ENCODE results near the gene MYLK3. TPM values are rescaled to one million over a fixed set of nuclear protein-coding genes. Genes with fewer than 3 reads are reported as not detected.

The MYLK3 gene
- total RNA-seq, 1 experiment from 2014 or later, result 0.53 TPM

DNA sequence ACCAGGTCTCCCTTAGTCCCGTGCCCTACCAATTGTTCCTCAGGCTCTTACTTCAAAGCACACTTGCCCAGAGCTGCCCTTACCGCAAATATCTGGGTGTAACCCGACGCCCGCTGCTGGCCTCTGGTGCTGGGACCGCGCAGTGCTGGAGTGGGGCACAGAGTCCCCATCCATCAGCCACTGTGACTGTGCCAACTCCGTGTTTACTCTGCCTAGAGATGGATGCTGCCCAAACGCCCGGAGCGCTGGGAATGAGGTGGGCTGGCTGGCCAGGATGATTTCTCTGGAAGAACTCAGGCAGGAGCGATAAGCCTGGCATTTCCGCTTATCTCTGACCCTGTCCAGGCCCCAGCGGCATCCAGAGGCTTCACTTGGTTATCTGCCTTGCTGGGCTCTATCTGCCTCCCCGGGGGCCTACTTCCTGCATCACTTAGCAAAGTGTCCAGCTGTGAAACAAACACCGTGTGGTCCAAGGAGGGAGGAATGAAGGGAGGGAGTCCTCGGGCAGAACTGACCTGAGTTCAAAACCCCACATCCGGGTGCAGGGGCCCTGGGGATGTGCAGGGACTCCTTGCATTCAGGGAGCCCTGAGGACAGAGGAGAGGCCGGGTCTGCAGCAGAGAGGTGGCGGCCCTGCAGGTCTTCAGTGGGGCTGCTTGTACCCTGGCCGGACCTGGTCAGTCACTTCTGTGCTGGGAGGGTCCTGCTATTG lies 9.4 kb upstream of the MYLK3 start:
- peak; percentile 8 for DNase-seq (ENCODE audit: low spot score)

DNA sequence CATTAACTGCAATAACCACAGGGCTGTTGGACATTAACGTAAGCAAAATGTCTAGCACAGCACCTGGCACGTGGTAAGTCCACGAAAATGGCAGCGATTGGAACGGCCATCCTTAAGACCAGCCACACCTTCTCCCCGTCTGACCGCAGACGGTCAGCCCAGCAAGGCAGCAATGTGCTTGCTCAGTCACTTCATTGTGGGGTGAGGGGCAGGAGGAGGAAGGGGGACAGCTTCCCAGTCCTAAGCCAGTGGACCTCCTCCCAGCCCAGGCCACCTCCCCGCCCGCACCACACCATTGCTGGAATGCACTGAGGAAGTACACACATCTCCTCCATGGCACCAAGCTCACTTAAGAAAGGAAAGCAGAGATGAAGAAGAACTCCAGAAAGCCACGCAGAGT lies 8.6 kb upstream of the MYLK3 start:
- no peak for DNase-seq (ENCODE audit: low spot score)

DNA sequence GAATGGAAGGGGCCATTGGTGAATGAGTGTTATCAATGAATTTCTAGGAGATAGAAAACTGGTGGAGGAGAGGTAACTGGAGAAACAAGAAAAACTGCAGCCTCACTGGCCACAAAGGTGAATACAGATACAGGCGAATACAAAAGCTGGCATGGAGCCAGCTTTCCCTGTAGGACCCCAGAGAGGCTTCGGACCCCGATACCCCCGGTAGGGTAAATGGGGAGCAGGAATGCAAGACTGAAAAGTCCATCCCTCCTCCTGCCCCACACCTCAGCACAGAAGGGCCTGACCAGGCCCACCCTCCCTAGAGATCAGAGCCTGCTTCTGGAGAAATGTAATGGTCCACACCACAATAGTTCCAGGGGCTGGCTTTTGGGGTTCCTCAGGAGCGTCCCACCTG lies 4.9 kb upstream of the MYLK3 start:
- DNase-seq (ENCODE audit: low spot score), result no peak

- DNase-seq (ENCODE audit: low spot score), result no peak
These were observed 3.2 kb upstream of the MYLK3 start for GRCh38 chr16:46751381-46751780.

GRCh38 chr16:46748775-46749705 lies 896 bp upstream of the MYLK3 start:
- DNase-seq (ENCODE audit: low spot score), result no peak

DNA sequence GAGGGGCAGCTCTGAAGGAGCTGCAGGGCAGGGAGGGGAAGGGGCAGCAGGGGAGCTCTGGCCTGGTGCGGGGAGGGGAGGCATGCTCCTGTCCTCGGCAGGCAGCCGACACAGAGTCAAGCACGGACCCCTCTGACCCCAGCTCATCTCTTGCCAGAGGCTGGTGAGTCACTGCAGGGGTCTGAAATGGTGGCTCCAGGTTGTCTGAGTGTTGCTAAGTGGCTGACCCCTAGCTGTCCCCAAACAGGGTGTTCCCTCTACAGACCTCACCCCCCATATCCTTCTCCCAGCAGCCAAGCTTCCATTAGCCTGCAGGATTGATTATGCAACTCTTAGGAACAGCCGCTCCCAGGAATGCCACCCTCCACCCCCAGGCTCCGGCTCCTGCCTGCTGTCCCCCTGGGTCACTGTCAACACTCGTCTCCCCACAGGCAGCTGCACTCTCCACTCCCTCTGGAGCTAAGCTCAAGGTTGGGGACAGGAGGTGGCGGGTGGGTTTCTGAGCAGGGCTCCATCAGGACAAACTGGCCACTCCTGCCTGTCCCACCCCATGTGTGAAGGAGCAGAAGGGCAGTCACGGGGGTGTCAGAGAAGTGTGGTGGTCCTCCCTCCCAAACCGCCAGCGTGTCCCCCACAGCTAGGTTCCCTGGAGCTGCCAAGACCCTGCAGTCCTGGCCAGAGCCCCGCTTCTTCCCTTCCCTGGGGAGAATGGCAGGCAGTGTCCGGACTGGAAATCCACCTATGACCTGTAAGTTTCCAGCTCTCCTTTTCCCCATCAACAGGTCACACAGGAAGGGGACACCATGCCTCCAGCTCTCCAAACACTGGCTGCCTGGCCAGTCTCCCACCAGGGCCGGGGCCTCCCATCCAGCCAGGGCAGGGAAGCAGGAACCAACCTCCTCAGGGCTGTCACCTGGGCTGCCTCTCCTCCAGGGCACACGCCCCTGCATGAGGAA lies 1.0 kb downstream of the MYLK3 start:
- no peak for DNase-seq (ENCODE audit: low spot score)

- no peak for DNase-seq (ENCODE audit: low spot score)
These were observed 2.5 kb downstream of the MYLK3 start for GRCh38 chr16:46745617-46746016.

DNA sequence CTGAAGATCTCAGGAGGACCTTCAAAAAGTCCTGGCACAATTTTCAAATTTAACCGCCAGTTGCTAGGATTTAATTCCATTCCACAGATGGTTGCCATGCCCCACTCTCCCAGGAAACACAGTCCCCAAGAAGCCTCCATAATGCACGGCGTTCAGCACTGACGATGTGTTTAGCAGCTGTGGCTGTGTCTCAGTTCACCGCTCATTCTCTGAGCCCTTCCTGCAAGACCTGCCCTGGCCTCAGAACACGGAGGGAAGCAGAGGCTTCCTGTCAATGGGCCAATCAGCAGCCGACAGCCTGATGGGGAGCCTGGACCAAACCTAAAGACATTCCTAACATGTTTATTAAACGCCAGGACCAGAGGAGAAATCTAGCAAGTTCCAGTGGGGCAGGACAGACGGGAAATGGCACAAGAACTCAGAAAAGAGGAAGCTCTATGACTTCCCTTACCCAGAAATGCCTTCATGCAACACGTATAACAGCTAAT lies 4.9 kb downstream of the MYLK3 start:
- peak; percentile 2 for DNase-seq (ENCODE audit: low spot score)

DNA sequence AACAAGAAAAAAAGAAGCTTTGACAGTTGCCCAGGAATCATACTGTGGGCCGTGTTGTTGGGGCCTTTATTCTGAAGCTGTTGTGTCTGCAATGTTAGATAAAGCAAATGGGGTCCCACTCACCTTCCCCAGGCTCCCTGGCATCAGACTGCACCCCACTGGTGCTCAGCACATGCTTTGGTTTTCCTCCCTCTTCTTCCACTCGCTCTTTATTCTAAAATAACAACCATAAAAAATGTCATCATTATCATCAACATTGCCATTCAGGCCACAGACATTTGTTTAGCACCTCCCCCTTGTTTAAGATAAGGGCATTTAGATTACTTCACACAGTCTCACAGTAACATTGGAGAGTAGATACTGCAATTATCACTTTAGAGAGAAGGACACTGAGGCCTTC lies 8.2 kb downstream of the MYLK3 start:
- no peak for DNase-seq (ENCODE audit: low spot score)

- DNase-seq (ENCODE audit: low spot score), result no peak
These were observed 10.4 kb downstream of the MYLK3 start for GRCh38 chr16:46737621-46738214.

DNA sequence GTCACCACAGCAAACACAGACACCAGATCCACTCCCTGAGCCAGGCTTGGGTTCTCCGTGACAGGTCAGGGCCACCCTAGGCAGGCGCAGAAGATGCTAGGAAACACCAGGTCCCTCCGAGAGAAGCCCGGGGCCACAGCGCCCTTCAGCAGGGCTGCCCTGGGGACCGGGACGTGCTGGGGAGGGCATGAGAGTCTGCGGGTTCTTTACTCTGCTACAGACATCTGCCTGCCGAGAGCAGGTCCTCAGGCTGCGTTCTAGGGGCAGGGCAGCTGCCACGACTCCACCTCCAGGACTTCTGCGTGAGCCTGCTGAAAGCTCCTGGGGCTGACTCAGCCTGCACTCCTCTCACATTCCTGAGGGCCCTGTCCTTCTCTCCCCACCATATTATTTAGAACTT lies 11.4 kb downstream of the MYLK3 start:
- no peak for DNase-seq (ENCODE audit: low spot score)

DNA sequence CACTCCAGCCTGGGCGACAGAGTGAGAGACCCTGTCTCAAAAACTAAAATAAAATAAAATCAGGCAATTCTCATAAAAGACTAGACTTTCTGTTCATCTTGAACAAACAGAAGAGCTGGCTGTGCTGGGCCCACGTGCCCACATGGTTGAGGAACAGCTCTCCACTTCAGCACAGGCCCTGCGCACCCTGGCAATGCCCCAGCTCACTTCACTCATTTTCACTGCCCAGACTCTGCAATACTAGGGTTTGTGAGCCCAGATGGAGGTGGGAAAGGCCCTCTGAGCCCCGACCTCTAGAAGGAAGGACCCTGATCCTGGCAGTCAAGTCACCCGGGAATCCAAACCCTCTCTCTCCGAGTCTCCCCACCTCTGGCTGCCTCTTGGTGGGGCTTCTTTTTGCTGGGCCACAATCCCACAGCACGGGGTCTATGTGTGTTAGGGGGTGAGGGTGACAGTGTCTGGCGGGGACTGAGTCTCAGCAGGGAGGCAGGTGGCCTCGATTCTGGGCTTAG lies 14.8 kb downstream of the MYLK3 start:
- DNase-seq (ENCODE audit: low spot score), result no peak

DNA sequence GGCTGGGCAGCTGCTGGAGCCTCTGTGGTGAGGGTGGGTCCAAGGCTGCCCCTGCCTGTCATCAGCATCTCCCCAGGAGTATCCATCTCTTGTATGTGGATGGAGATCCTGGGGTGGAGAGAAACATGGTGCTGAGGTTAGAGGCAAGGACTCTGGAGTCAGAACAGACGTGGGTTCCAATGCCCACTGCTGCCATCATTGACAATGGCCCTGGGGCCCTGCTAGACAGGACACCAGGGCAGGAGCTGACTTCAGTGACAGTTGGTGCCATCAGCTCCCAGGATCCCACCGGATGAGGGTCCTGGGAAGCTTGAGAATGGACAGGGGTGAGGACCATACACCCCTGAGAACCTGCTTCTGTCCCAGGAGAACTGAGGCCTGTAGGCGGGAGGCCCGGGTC lies 15.6 kb downstream of the MYLK3 start:
- no peak for DNase-seq (ENCODE audit: low spot score)

GRCh38 chr16:46731691-46732555 lies 16.2 kb downstream of the MYLK3 start:
- no peak for DNase-seq (ENCODE audit: low spot score)

- no peak for DNase-seq (ENCODE audit: low spot score)
These were observed 17.1 kb downstream of the MYLK3 start for GRCh38 chr16:46730801-46731690.

DNA sequence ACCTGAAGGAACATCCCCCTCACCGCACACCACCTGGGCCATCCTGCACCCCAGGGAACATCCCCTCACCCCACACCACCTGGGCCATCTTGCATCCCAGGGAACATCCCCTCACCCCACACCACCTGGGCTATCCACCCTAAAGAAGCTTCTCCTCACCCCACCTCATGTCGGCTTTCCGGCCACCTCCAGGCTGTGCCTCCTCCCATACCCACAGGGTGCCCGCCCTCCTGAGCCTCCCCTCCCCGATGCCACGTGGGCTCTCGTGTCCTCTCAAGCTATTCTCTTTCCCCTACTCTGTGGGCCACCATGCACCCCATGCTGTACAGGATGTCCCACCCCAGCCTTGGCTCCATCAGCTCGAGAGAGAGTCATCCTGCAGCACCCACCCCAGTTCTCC lies 18.0 kb downstream of the MYLK3 start:
- DNase-seq (ENCODE audit: low spot score), result no peak

- DNase-seq (ENCODE audit: low spot score), result no peak
These were observed 18.7 kb downstream of the MYLK3 start for GRCh38 chr16:46729326-46729995.

DNA sequence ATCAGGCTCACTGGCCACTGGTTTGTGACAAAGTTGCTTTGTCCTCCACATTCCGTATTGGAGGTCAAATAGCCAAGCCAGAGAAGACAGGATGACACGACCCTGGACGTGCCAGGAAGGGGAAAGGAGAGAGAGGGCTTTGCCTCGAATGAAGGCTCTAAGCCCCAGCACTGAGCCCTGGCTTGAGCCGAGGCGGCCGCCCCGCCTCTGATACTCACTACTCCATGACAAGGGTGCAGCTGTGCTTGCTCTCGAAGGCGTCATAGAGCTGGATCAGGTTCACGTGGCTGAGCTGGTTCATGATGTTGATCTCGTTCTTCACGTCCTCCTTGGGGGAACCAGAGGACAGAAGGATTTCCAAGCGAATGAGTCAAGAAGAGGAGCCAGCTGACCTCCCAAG lies 19.3 kb downstream of the MYLK3 start:
- no peak for DNase-seq (ENCODE audit: low spot score)

Data from HT-29 (cell line).